Stomach (tissue), 9 donors: Measurements from ENCODE around the gene CACNA2D3. TPM values are rescaled to one million over a fixed set of nuclear protein-coding genes. Genes with fewer than 3 reads are reported as not detected.

Experiments used
- DNase-seq, 2 donors: peaks; one replicate each; pipeline versions ENCODE4 v3.0.0 to v3.0.0-alpha.2; 2013 to 2019
- H3K27ac ChIP-seq, 5 donors: fragments of 200-600 bp in 4 of 5; sonication (generic) in 4 of 5; one replicate each; pipeline ENCODE4 v1.5.1; 2013 to 2019; ENCODE audit warnings: mild to moderate bottlenecking in 1 of 5, moderate library complexity in 1 of 5
- H3K27me3 ChIP-seq, 3 donors: fragments of 200-600 bp; sonication (generic); one replicate each; pipeline ENCODE4 v1.5.1; 2017 to 2019; ENCODE audit warnings: mixed run types in 1 of 3
- H3K36me3 ChIP-seq, 4 donors: fragments of 200-600 bp; sonication (generic); 1 replicate in 3 of 4; 2 replicates in 1 of 4; pipeline ENCODE4 v1.5.1; 2016 to 2019
- H3K4me1 ChIP-seq, 4 donors: fragments of 200-600 bp; sonication (generic); one replicate each; pipeline ENCODE4 v1.5.1; 2016 to 2019
- H3K4me3 ChIP-seq, 4 donors: fragments of 200-600 bp; sonication (generic) in 3 of 4; one replicate each; pipeline ENCODE4 v1.5.1; 2016 to 2019; ENCODE audit warnings: mild to moderate bottlenecking in 1 of 4
- H3K9me3 ChIP-seq, 4 donors: fragments of 200-600 bp; sonication (generic); one replicate each; pipeline ENCODE4 v1.5.1; 2016 to 2019
- CTCF ChIP-seq, 7 experiments: fragments of 450-650 bp in 4 of 7; fragments of 200-600 bp in 3 of 7; sonication (generic) in 3 of 7; IDR thresholded peaks; one replicate each; pipeline ENCODE4 v1.5.1; 2016 to 2019; ENCODE audit warnings: antibody characterized with exemption in 7 of 7, control low read depth in 2 of 7, mild to moderate bottlenecking in 1 of 7
- EP300 ChIP-seq: sonication (generic); formaldehyde crosslinking; IDR thresholded peaks from one replicate; pipeline ENCODE4 v1.6.1; 2017; ENCODE audit warnings: antibody characterized with exemption
- POLR2A ChIP-seq, 4 donors: fragments of 450-650 bp; IDR thresholded peaks; one replicate each; pipeline ENCODE4 v1.6.1; 2016; ENCODE audit warnings: antibody characterized with exemption in 4 of 4, control low read depth in 2 of 4, mild to moderate bottlenecking in 1 of 4, moderate library complexity in 1 of 4
- POLR2AphosphoS5 ChIP-seq, 3 donors: sonication (generic); formaldehyde crosslinking; IDR thresholded peaks; one replicate each; pipeline ENCODE4 v1.6.1; 2016; ENCODE audit warnings: antibody characterized with exemption in 3 of 3
- WGBS, 5 donors: extraction: QIAGEN DNeasy Blood & Tissue Kit in 3 of 5; methylation state at CpG; one replicate each; pipeline versions ENCODE4 v1.1.5 to v1.1.7; 2013 to 2018; 5-methylcytosine and 5-hydroxymethylcytosine counted together
- intact Hi-C: fragments of 100-400 bp; cut with DNase I; formaldehyde crosslinking; loops from one replicate; pipeline ENCODE4 v1.15.1; 2023; ENCODE audit warnings: low total_unique reads
- polyA plus RNA-seq, 3 donors: library from polyadenylated mRNA; stranded (reverse); fragments of 200-250 nt; gene quantifications; one replicate each; pipeline ENCODE4 v1.2.3, GENCODE V29; 2013
- total RNA-seq, 5 donors: library from RNA; depleted of rRNA; stranded (reverse); fragments of >200 nt; gene quantifications; one replicate each; pipeline versions ENCODE4 v1.1.0 to v1.2.3, GENCODE V29; 2014 to 2016
- donor health status: healthy with polysubstance abuse.
- donor health status: Bipolar disorder and iron deficiency.
- donor health status: healthy.

The CACNA2D3 gene
- total and polyA plus RNA-seq, 8 donors: 0.56 to 54.0 (median 2.9) TPM; not detected in 1

DNA sequence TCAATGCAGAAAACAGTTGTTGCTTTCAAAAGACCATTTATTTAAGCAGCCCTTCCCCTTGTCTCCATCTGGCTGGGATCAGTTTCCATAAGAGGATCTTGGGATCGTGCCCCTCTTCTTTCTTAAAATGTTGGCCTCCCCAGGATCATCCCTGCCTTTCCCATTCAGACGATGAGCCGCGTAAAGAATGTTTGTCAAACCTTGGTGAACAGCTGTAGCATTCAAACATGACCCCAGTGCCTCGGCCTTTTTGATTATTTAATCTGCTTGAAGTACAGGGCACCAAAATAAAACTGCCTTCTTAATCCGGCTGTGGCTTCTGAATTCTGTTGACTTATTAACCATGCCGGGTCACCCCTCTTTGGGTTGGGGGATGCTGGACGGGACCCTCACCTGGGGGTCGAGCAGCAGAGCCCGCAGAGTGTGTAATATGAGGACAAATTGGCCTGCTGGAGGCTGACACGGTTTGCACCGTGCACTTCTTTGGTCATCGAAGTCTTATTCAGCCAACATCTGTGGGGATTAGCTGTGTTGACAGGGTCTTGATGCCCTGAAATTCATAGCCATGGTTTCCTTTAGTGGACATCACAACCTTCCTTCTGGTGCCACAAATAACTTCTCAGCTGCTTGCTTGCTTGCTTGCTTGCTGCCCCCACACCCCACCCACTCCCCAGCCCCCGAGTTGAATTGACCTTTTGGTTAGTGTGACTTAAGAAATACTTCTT is 805.9 kb downstream of the CACNA2D3 start, which contains the start of gene LRTM1:
LRTM1 (minus strand) TSS at position 14 of the 725 bp plus-strand sequence. CDS start 148 bp downstream, outside the sequence.
- DNase-seq: no peak
- WGBS, 5 donors: 55 to 64% (median 58%) methylated on average over 14 of the region's 14 CpGs
- intact Hi-C loops: no loop called here
- H3K4me1 ChIP-seq: no peaks in the 10 kb centered on the region
- TF ChIP-seq EP300: no peak
- TF ChIP-seq POLR2A (IDR thresholded peaks at IDR 0.05): no peak
- TF ChIP-seq CTCF (IDR thresholded peaks at IDR 0.05): no peak
- no peak for TF ChIP-seq POLR2AphosphoS5 (IDR thresholded peaks at IDR 0.05)
- H3K27ac ChIP-seq: no peak within 1 kb of the TSS
- H3K9me3 ChIP-seq: no peaks in the 10 kb centered on the region
- no peaks in the 10 kb centered on the region for H3K27me3 ChIP-seq
- no peak within 1 kb of the TSS for H3K4me3 ChIP-seq
- H3K36me3 ChIP-seq: no peaks in the 10 kb centered on the region

GRCh38 chr3:54931182-54931581 is 808.8 kb downstream of the CACNA2D3 start:
- Histone ChIP-seq H3K36me3 (no peaks in the 10 kb centered on the region), H3K4me1 (no peaks in the 10 kb centered on the region), H3K27me3 (no peaks in the 10 kb centered on the region), H3K9me3 (no peaks in the 10 kb centered on the region), H3K27ac (no peak overlapping the region), H3K4me3 (no peak overlapping the region)
- intact Hi-C loops: no loop called here
- DNase-seq: no peak
- TF ChIP-seq POLR2AphosphoS5 (IDR thresholded peaks at IDR 0.05) (no peak), CTCF (IDR thresholded peaks at IDR 0.05) (no peak), EP300 (no peak), POLR2A (IDR thresholded peaks at IDR 0.05) (no peak)
- WGBS, 5 donors: 40 to 59% (median 51%) methylated on average over 4 of the region's 4 CpGs

DNA sequence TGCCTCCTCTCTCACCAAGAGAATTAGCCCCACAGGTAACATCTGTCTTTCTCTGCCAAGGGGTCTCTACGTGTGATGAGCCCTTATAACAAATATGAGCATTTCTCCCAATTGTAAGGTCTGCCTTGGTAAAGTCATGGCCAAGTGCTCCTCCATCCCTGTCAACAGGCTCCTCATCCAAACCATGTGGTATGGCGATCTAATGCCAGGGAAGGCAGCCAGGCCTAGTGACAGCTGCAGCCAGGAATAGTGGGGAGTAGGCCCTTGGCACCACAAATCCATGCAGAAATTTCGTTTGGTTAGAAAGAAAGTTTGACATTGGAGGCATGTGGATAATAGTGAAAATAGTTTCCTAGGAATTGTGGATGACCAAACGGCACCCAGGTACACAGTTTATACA is 810.3 kb downstream of the CACNA2D3 start:
- Histone ChIP-seq H3K36me3 (no peaks in the 10 kb centered on the region), H3K4me1 (no peaks in the 10 kb centered on the region), H3K4me3 (no peak overlapping the region), H3K27me3 (no peaks in the 10 kb centered on the region), H3K9me3 (no peaks in the 10 kb centered on the region), H3K27ac (no peak overlapping the region)
- TF ChIP-seq CTCF (IDR thresholded peaks at IDR 0.05): no peak
- no peak for DNase-seq
- intact Hi-C loops: no loop called here
- 61 to 73% (median 67%) methylated on average over 4 of the region's 4 CpGs for WGBS, 5 donors

- WGBS, 5 donors: 69 to 81% (median 74%) methylated on average over 3 of the region's 3 CpGs
- H3K4me3 ChIP-seq: no peak overlapping the region
These were observed 813.5 kb downstream of the CACNA2D3 start for GRCh38 chr3:54935869-54936268.

More at GRCh38 chr3:54935869-54936268, 813.5 kb downstream of the CACNA2D3 start:
- H3K27me3 ChIP-seq: peaks cover 0 to 8% (median 0%) of the 10 kb centered on the region in 3 donors
- no peak for DNase-seq
- intact Hi-C loops: no loop called here
- H3K27ac ChIP-seq: no peak overlapping the region
- no peaks in the 10 kb centered on the region for H3K36me3 ChIP-seq
- H3K4me1 ChIP-seq: no peaks in the 10 kb centered on the region
- H3K9me3 ChIP-seq: no peaks in the 10 kb centered on the region
- no peak for TF ChIP-seq POLR2AphosphoS5 (IDR thresholded peaks at IDR 0.05)
- no peak for TF ChIP-seq POLR2A (IDR thresholded peaks at IDR 0.05)
- TF ChIP-seq CTCF (IDR thresholded peaks at IDR 0.05): no peak
- no peak for TF ChIP-seq EP300
